Osteocyte (in vitro differentiated cells): ENCODE data around the gene MTCL1. TPM values are rescaled to one million over a fixed set of nuclear protein-coding genes. Genes with fewer than 3 reads are reported as not detected.

Experiments used
- DNase-seq: peaks from one replicate; pipeline ENCODE4 v3.0.0; 2021; ENCODE audit warnings: mixed read lengths; ENCODE audit not compliant: unreplicated experiment; ENCODE audit errors: extremely low spot score
- H3K27ac Mint-ChIP-seq: one replicate; pipeline ENCODE4 v1.8.0; 2021; ENCODE audit warnings: mild to moderate bottlenecking, mixed read lengths; ENCODE audit not compliant: unreplicated experiment
- H3K27me3 Mint-ChIP-seq: one replicate; pipeline ENCODE4 v1.8.0; 2021; ENCODE audit warnings: mixed read lengths; ENCODE audit not compliant: unreplicated experiment
- H3K36me3 Mint-ChIP-seq: one replicate; pipeline ENCODE4 v1.8.0; 2021; ENCODE audit warnings: mixed read lengths; ENCODE audit not compliant: unreplicated experiment
- H3K4me1 Mint-ChIP-seq: one replicate; pipeline ENCODE4 v1.8.0; 2021; ENCODE audit warnings: mixed read lengths; ENCODE audit not compliant: unreplicated experiment
- H3K4me3 Mint-ChIP-seq: one replicate; pipeline ENCODE4 v1.8.0; 2021; ENCODE audit warnings: mild to moderate bottlenecking, moderate library complexity, mixed read lengths; ENCODE audit not compliant: unreplicated experiment
- H3K9me3 Mint-ChIP-seq: one replicate; pipeline ENCODE4 v1.8.0; 2021; ENCODE audit warnings: mixed read lengths; ENCODE audit not compliant: unreplicated experiment
- CTCF ChIP-seq: fragments of 200-600 bp; sonication (generic); IDR thresholded peaks from 2 replicates; pipeline ENCODE4 v1.5.0; 2021; ENCODE audit warnings: antibody characterized with exemption, mild to moderate bottlenecking, moderate library complexity
- total RNA-seq: library from RNA; stranded (reverse); gene quantifications from 2 replicates; pipeline ENCODE4 v1.2.1, GENCODE V29; 2021

MTCL1 gene
- total RNA-seq, 1 donor from 2014 or later: 56.9 TPM

- H3K4me3 Mint-ChIP-seq: no peak overlapping the region
- DNase-seq: no peak
- H3K27me3 Mint-ChIP-seq: no peaks in the 10 kb centered on the region
- H3K4me1 Mint-ChIP-seq: peaks cover 10% of the 10 kb centered on the region
- no peak for TF ChIP-seq CTCF
- H3K27ac Mint-ChIP-seq: no peak overlapping the region
- no peaks in the 10 kb centered on the region for H3K9me3 Mint-ChIP-seq
- H3K36me3 Mint-ChIP-seq: no peaks in the 10 kb centered on the region
Measured at GRCh38 chr18:8874872-8875271, 169.5 kb downstream of the MTCL1 start.

GRCh38 chr18:8876887-8877286 is 171.5 kb downstream of the MTCL1 start:
- no peak overlapping the region for H3K27ac Mint-ChIP-seq
- no peak for DNase-seq
- H3K4me3 Mint-ChIP-seq: no peak overlapping the region
- peaks cover 4% of the 10 kb centered on the region for H3K4me1 Mint-ChIP-seq
- H3K9me3 Mint-ChIP-seq: no peaks in the 10 kb centered on the region
- TF ChIP-seq CTCF: no peak
- no peaks in the 10 kb centered on the region for H3K36me3 Mint-ChIP-seq
- no peaks in the 10 kb centered on the region for H3K27me3 Mint-ChIP-seq

- Mint-ChIP-seq H3K4me3 (no peak overlapping the region), H3K36me3 (peaks cover 2% of the 10 kb centered on the region), H3K9me3 (peaks cover 7% of the 10 kb centered on the region), H3K4me1 (peaks cover 4% of the 10 kb centered on the region), H3K27me3 (no peaks in the 10 kb centered on the region), H3K27ac (no peak overlapping the region)
- DNase-seq: no peak
- TF ChIP-seq CTCF: no peak
Measured at GRCh38 chr18:8881103-8881502, 175.7 kb downstream of the MTCL1 start.

Other genes starting within 250 kb of the MTCL1 start
- gene RAB12, start 96.1 kb upstream of the MTCL1 start, total RNA-seq: 48.5 and 52.6 TPM in 2 replicates